ENCODE data around the gene NR4A3. TPM values are rescaled to one million over a fixed set of nuclear protein-coding genes. Genes with fewer than 3 reads are reported as not detected.

Gene NR4A3
- total RNA-seq, 1 donor from 2014 or later = 3.2 TPM

DNA sequence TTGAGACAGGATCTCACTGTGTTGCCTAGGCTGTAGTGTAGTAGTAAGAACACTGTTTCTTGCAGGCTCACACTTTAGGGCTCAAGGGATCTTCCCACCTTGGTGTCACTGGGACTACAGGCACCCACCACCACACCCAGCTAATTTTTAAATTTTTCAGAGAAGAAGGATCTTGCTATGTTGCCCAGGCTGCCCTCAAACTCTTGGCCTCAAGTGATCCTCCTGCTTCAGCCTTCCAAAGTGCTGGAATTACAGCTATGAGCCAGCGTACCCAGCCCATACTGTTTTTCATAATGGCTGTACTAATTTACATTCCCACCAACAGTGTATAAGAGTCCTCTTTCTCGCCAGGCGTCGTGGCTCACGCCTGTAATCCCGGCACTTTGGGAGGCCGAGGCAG, 89.9 kb downstream of the NR4A3 start:
- no peaks in the 10 kb centered on the region for H3K9me3 Mint-ChIP-seq (ENCODE audit: unreplicated experiment)
- DNase-seq (ENCODE audit: extremely low spot score, unreplicated experiment) = no peak
- no peak overlapping the region for H3K4me3 Mint-ChIP-seq (ENCODE audit: unreplicated experiment)
- TF ChIP-seq, protein P1, sequence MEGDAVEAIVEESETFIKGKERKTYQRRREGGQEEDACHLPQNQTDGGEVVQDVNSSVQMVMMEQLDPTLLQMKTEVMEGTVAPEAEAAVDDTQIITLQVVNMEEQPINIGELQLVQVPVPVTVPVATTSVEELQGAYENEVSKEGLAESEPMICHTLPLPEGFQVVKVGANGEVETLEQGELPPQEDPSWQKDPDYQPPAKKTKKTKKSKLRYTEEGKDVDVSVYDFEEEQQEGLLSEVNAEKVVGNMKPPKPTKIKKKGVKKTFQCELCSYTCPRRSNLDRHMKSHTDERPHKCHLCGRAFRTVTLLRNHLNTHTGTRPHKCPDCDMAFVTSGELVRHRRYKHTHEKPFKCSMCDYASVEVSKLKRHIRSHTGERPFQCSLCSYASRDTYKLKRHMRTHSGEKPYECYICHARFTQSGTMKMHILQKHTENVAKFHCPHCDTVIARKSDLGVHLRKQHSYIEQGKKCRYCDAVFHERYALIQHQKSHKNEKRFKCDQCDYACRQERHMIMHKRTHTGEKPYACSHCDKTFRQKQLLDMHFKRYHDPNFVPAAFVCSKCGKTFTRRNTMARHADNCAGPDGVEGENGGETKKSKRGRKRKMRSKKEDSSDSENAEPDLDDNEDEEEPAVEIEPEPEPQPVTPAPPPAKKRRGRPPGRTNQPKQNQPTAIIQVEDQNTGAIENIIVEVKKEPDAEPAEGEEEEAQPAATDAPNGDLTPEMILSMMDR (IDR thresholded peaks at IDR 0.05) = no peak
- no peak overlapping the region for H3K27ac Mint-ChIP-seq (ENCODE audit: unreplicated experiment)
- peaks cover 27% of the 10 kb centered on the region for H3K36me3 Mint-ChIP-seq (ENCODE audit: unreplicated experiment)
- H3K4me1 Mint-ChIP-seq (ENCODE audit: unreplicated experiment) = peaks cover 19% of the 10 kb centered on the region
- H3K27me3 Mint-ChIP-seq (ENCODE audit: unreplicated experiment) = no peaks in the 10 kb centered on the region

Other genes with a start within 250 kb of the NR4A3 start
- gene STX17, start 84.8 kb downstream of the NR4A3 start, total RNA-seq = 26.7 and 29.0 TPM in 2 replicates

All from osteocyte (in vitro differentiated cells).